NCI-H446 (cell line): ENCODE data around the gene TWIST1.

Source experiments
- DNase-seq, 2 experiments: peaks; one replicate each; lab custom pipeline; 2025; lab: John Stamatoyannopoulos, UW

The TWIST1 gene

DNA sequence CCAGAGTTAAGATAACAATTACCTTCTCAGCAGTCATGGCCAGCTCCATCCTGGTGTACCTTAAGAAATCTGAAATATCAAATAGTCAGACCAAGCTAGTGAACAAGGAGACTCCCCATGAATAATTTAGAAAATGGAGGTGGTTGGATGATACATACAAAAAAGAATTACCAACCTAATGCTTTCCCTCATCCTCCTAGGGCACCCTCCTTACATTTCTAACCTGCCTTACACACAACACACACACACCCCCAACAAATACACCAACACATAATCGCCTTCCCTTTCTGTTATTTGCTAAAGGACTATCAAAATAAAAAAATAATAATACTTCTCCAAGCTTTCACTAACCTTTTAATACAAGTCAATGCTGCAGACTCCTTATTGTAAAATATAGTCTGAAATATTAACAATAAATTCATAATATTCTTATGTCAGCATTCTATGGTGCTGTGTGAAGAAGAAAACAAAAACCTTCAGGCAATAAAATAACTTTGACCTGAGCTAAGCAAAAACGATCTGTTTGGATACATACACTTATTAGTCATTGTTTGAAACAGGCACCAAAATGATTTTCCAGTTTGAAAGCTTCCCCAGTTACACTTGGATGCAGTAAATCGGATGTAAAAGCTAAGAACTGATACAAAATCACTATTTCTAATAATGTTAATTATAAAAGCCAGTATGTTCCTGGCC is 3.4 kb downstream of the TWIST1 start:
- no peak for DNase-seq

- no peak for DNase-seq
These were observed 4.5 kb downstream of the TWIST1 start for GRCh38 chr7:19113002-19113350.

DNA sequence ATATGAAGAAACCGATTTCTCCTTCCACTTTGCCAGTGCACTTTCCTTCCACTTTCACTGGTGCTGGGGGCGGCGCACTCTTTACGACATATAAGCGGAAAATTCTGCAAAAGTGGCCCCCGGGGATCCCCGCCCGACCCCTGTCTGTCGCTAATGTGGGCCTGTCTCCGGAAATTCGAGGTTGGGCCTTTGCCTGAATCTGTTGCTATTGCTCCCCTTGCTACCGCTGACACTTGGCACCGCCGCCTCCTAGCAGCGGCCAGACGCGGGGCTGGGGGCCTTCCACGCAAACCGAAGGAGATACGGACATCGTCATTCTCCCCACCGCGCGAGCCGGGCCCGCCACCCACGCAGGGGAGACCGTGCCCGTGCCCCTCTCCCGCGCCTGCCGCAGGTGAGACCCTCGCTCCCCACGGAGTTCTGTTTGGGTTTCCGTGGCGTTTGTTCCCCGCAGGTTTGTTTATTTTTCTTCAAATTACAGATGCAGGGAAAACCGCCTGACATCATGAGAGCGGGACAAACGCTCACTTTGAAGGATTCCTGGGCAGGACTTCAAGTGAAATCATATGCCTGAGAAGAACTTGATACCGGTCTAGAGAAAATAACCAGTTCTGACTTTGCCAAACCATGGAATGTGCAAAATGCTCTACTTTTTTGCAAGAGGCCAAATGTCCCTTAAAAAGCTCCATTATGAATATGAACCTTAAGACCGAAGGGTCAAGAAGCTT is 5.0 kb downstream of the TWIST1 start:
- no peak for DNase-seq

- DNase-seq, result no peak
These were observed 5.8 kb downstream of the TWIST1 start for GRCh38 chr7:19111474-19112273.

DNA sequence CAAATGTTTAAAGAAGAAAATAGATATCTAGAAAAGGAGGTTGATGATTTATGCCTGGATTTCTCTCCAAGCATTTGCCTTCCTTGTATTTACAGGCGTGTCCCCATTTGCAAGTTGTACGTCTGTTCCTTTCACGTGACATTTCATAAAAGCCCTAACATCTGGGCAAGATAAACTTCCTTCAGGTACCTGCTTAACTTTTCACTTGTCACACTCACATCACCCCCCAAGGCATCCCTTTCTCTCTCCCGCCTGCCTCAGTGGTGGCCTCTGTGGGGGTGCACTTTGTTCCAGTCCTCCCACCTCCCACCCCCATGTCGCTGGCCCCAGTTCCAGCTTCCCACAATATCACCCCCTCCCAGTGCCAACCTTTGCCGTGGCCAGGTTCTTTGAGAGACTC is 6.7 kb downstream of the TWIST1 start:
- DNase-seq, result no peak

GRCh38 chr7:19110026-19110730 is 7.3 kb downstream of the TWIST1 start:
- no peak for DNase-seq

DNA sequence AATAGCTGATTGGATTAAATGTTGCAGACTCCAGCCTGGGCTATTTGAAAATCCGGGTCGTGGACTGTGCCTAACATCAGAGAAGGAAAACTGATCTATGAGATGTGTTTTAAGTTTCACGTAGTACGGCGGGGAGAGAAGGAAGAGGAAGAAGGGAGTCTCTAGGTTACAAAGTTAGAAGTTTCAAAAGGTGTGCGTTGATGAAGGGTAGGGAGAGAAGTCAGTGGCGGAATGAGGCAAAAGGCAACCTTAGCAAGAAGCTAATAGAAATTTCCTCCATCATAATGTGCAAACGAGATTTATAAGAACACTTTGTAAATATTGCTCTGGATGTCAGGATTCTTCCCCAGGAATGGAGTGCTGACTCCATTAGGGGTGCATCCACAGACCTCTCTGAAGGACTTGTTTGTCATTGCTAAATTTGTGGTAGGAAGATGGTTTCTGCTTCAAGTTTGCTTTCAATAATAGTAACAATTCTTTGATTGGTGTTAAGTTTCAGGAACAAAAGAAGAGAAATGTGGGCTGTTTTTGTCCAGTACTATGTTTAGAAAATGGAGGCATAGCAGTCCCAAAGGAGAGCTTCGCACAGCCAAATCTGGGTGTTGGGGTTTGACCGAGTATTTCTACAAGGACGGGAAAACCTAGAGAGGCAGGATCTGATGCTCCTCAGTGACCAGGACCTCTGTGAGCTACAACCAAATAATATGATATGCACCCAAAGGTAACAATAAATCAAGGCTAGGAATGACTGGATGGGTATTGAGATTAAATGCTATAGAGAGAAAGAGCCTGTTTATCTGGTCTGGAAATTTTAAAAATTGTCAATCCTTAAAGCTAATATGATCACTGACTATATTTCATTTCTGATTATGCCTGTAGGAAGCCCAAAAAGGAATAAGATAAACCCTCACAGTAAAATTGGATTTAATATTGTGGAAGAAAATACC is 8.2 kb downstream of the TWIST1 start:
- no peak for DNase-seq

DNA sequence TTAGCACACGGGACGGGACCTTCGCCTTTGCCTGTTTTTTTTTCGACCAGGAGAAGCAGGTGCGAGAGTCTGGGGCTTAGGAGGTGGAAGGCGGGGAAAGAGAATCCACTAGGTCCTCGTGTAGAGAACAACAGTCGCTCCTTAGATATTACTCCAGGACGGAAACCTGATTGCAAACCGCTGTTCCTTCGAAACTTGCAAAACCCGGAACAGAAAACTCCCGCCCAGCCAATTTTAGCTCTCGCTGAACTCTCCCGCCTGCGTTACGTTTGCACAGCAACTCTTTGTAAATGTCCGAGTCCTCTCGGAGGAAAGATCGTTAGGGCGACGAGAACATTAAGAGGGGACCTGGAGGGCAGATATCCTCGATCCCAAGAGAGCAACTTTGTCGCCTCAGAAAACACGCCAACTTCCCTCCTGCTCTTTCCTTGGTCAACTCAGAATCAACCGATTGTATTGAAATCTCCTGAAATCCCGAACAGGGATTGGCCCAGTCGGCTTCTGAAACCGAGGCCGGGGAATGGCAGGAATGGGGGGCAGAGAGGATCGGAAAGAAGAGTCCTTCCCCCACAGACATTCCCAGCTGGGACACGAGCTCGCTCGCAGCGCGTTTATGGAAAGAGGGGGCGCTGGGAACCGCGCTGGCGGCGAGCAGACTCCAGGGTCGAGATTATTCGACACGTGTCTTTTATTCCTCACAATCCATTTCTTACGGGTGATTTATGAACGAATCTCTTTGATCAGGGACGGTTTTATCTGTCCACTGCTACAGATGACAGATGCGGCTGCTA is 9.9 kb downstream of the TWIST1 start:
- no peak for DNase-seq

DNA sequence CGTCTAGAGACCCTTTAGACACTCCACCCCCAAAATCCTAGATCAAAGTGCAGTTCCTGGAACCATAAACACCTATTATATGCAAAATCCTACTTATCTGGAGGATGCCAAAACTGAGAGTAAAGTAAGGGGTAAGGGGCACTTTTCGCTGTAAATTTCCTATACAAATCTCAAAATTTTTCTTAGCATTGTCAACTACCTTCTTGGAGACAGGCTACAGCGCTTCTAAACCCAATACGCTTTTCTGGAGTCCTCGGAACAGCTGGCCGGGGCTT is 10.4 kb downstream of the TWIST1 start:
- no peak for DNase-seq

- no peak for DNase-seq
These were observed 11.0 kb downstream of the TWIST1 start for GRCh38 chr7:19106241-19107080.

- DNase-seq, result no peak
These were observed 11.9 kb downstream of the TWIST1 start for GRCh38 chr7:19105546-19105945.

DNA sequence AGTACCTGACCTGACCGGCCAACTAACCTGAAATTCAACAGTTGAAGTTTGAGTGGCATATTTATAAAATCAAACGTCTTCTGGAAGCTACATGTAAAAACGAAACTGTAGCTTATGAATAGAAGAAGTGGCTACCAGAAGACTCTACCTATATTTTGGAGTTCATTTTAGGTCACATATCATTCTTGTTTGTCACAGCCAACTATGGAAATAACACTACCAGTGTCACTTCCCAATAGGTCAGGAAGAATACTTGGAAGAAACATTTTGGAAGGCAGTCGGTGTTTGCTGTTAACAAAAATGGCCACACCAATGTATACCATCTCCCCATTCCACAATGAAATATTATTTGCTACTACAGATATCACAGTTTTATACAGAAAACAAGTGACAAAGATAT is 12.6 kb downstream of the TWIST1 start:
- DNase-seq, result no peak

DNA sequence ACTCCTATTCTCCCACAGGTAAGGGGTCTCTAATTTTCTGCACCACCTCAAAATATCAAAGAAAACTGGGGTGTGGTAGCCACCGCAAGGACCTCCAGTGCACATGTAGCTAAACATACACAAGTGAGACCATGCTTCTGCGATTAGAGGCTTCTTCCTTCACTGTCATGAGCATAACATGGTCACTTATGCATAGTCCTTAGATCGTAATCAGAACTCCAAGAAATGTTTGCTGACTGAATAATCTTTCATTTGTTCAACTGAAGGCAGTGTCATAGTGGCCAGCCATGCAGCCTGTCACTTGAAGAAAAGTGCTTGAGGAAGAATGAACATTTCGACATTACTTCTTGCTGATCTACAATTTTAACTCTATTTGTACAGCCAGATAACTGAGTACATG is 14.6 kb downstream of the TWIST1 start:
- no peak for DNase-seq

DNA sequence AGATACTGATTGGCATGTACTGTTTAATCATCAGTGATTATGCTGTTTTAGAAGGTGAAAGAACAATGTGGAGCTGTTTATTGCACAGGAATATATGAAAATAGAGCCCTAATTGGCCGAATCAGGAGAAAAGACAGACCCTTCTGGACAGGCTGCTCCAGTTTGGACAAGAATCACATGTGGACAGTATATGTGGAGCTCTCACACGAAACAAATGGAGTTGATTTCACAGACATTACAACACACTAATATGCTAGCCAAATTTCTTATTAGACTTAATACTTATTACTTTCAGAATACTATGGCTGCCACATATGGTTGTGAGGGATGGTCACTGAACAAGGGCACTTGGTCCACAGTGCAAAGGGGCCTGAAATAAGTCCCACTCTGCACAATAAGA is 15.5 kb downstream of the TWIST1 start:
- no peak for DNase-seq

- DNase-seq, result no peak
These were observed 16.0 kb downstream of the TWIST1 start for GRCh38 chr7:19101472-19101871.

GRCh38 chr7:19099924-19100323 is 17.5 kb downstream of the TWIST1 start:
- no peak for DNase-seq

- DNase-seq, result no peak
These were observed 18.2 kb downstream of the TWIST1 start for GRCh38 chr7:19099194-19099593.

GRCh38 chr7:19098510-19098909 is 18.9 kb downstream of the TWIST1 start:
- DNase-seq, result no peak

- DNase-seq, result no peak
These were observed 20.0 kb downstream of the TWIST1 start for GRCh38 chr7:19097165-19098055.
